HUES64 (cell line): ENCODE measurements around the gene NEMP2.
"Not testable (repeated sequence)": the region's sequence is repeated elsewhere in the genome, so short reads cannot be mapped to it uniquely, and the experiment has no call there.

Experiments used
- H3K27ac ChIP-seq: 2 replicates; pipeline ENCODE4 v1.7.0; 2013; ENCODE audit warnings: low read depth, low read length, inconsistent platforms
- H3K27me3 ChIP-seq: 2 replicates; pipeline ENCODE4 v1.6.1; 2013; ENCODE audit warnings: mild to moderate bottlenecking, low read length; ENCODE audit not compliant: insufficient read depth
- H3K36me3 ChIP-seq: 2 replicates; pipeline ENCODE4 v1.6.1; 2013; ENCODE audit warnings: mild to moderate bottlenecking, low read length; ENCODE audit not compliant: insufficient read depth
- H3K4me1 ChIP-seq: 2 replicates; pipeline ENCODE4 v1.6.1; 2013; ENCODE audit warnings: mild to moderate bottlenecking, low read length, moderate library complexity; ENCODE audit not compliant: insufficient read depth
- H3K4me3 ChIP-seq: 2 replicates; pipeline ENCODE4 v1.5.1; 2013; ENCODE audit warnings: mild to moderate bottlenecking, low read length, moderate library complexity
- H3K9ac ChIP-seq: 2 replicates; pipeline ENCODE4 v1.6.1; 2013; ENCODE audit warnings: mild to moderate bottlenecking, low read depth, low read length
- H3K9me3 ChIP-seq: 2 replicates; pipeline ENCODE4 v1.6.1; 2013; ENCODE audit warnings: low read depth, low read length; ENCODE audit not compliant: insufficient read depth
- WGBS: fragments of 150-250, 120-280 bp; methylation state at CpG from one replicate; pipeline ENCODE4 v1.1.7; 2013; ENCODE audit warnings: missing lambda C conversion rate; 5-methylcytosine and 5-hydroxymethylcytosine counted together

The NEMP2 gene

DNA sequence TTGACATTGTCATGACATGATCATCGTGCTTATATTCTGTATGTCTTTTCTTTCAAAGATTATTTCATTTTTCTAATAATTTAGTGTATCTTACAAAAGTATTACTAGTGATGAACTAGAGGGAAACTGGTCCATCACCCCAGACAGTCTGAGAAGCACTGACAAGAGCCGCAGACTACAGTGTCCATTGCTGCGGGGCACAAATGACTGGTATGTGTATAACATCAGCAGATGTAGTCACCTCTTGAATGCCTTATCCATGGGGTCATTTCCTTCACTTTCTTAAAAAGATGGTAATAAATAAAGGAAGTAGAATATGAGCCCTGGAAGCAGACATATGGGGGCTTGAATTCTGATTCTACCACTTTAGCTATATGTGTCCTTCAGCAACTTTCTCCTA lies 29.6 kb downstream of the NEMP2 start:
- H3K4me3 ChIP-seq: no peak overlapping the region
- H3K9me3 ChIP-seq: no peaks in the 10 kb centered on the region
- WGBS: 98% methylated on average over 2 of the region's 3 CpGs
- H3K27ac ChIP-seq: no peak overlapping the region
- 0 out of 2 replicates have a peak, but pooled peaks cover 2% of the 10 kb centered on the region for H3K36me3 ChIP-seq
- no peak overlapping the region for H3K9ac ChIP-seq
- H3K4me1 ChIP-seq: no peaks in the 10 kb centered on the region
- no peaks in the 10 kb centered on the region for H3K27me3 ChIP-seq

DNA sequence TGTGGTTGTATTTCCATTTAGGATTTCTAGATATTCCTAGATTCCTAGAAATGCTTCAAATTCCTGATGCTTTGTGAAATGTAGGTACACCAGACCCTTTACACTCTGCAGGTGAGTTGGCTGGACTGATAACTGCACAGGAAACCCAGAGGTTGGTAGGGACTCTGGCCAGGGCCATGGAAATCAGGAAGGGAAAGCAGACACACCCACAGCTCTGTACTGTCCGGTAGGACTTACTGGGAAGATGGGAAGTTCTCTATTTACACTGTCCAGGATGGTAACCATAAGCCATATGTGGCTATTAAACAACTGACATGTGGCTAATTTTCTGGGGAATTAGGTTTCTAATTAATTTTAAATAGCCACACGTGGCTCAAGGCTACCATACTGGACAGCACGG lies 31.4 kb downstream of the NEMP2 start:
- 89% methylated on average over 3 of the region's 3 CpGs for WGBS
- Histone ChIP-seq H3K27ac (no peak overlapping the region), H3K27me3 (no peaks in the 10 kb centered on the region), H3K36me3 (no peaks in the 10 kb centered on the region), H3K4me1 (no peaks in the 10 kb centered on the region), H3K4me3 (no peak overlapping the region), H3K9me3 (no peaks in the 10 kb centered on the region), H3K9ac (no peak overlapping the region)

DNA sequence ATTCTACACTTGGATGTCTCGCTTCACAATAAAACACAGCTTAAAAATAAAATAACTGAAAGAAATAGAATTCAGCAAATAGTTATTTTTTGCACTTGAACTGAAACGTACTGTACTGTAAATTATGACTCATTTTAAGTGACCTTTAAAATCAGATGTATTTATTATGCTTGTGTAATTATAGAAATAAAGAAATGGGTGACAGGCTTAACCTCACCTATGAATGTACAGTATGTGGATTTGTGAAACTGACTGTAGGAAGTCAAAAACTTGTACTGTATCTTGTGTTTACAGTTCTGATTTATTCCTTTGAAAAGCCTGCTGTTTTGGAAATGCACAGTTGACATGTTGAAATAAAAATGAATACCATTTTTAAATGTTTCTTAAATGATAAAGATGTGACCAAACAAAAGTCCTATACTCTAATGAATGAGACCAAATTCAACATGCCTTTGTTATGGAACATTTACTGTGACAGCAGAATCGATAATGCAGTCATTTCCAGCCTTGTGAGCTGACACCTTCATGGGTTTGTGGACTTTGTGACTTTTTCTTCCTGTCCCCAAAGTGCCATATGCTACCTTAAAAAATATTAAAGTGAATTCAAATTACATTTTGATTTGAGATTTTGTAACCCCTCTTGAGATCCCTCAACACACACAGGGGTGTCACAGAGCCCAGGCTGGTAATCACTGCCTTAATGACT lies 32.7 kb downstream of the NEMP2 start:
- 90% methylated on average over 2 of the region's 3 CpGs for WGBS
- Histone ChIP-seq H3K36me3 (no peaks in the 10 kb centered on the region), H3K27ac (no peak overlapping the region), H3K4me1 (no peaks in the 10 kb centered on the region), H3K27me3 (no peaks in the 10 kb centered on the region), H3K9ac (no peak overlapping the region), H3K9me3 (no peaks in the 10 kb centered on the region), H3K4me3 (no peak overlapping the region)

DNA sequence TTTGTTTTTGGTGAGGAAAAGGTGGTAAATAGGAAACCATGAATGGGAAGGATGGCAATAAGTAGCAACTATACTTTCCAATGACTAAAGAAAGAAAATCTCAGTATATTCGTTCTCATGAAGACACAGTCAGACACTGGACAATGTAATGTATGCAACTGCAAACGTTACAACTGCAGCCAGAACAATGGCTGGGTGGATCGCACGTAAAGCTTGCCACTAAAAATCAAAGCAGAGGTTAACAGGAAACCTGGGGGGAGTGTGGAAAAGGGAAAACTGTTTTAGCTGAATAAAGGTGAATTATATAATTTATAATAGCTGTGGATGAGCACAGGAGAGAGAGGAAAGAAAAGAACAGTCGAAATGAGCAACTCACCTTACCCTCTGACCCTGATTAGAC lies 33.3 kb downstream of the NEMP2 start:
- WGBS: 91% methylated on average over 4 of the region's 5 CpGs
- no peak overlapping the region for H3K9ac ChIP-seq
- no peaks in the 10 kb centered on the region for H3K36me3 ChIP-seq

DNA sequence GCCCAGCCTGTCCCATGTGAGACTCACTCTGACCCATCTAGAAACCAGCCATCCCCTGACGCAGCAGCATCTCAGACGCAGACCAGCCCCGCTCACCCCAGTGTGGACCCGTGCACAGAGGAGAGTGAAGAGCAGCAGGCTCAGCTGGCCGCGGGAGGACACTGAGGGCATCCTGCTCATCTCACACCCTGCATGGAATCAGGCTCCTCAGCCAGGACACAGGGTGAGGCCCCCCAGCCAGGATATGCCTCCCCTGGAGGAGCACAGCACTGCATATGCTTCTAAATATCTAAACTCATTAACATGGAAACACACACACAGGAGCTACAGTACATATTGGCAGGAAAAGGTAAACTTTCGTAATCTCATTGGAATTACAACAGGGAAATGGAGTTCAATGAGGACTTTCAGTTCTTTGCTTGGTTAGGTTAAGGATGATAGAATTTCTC lies 34.4 kb downstream of the NEMP2 start:
- Histone ChIP-seq H3K27me3 (no peaks in the 10 kb centered on the region), H3K36me3 (no peaks in the 10 kb centered on the region), H3K4me1 (no peaks in the 10 kb centered on the region), H3K9me3 (no peaks in the 10 kb centered on the region), H3K4me3 (no peak overlapping the region), H3K27ac (no peak overlapping the region), H3K9ac (no peak overlapping the region)
- 87% methylated on average over 7 of the region's 7 CpGs for WGBS

More for the DNA sequence above, 33.3 kb downstream of the NEMP2 start:
- no peaks in the 10 kb centered on the region for H3K4me1 ChIP-seq
- H3K9me3 ChIP-seq: no peaks in the 10 kb centered on the region
- H3K27me3 ChIP-seq: no peaks in the 10 kb centered on the region
- no peak overlapping the region for H3K27ac ChIP-seq
- no peak overlapping the region for H3K4me3 ChIP-seq

DNA sequence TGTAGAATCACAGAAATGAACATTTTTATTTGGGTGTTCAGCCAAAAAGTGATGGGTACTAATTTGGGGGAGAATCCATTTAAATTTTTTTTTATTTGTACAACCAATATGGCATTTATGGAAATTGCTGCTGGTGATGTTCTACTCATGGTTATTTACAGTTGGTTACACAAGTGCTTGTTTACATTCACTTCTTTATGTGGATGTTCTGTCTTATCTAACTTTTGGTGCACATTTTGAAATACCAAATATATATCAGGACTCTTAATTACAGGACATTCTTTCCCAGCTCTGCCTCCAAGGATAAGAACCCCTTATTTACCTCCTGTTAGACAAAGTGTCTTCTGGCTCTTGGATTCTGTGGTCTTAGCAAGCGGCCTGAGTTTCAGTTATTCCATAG lies 35.2 kb downstream of the NEMP2 start:
- H3K4me1 ChIP-seq: no peaks in the 10 kb centered on the region
- 88% methylated on average over 1 of the region's 1 CpG for WGBS
- H3K27me3 ChIP-seq: no peaks in the 10 kb centered on the region
- no peak overlapping the region for H3K27ac ChIP-seq
- H3K9me3 ChIP-seq: no peaks in the 10 kb centered on the region
- H3K4me3 ChIP-seq: no peak overlapping the region
- H3K9ac ChIP-seq: no peak overlapping the region
- no peaks in the 10 kb centered on the region for H3K36me3 ChIP-seq

DNA sequence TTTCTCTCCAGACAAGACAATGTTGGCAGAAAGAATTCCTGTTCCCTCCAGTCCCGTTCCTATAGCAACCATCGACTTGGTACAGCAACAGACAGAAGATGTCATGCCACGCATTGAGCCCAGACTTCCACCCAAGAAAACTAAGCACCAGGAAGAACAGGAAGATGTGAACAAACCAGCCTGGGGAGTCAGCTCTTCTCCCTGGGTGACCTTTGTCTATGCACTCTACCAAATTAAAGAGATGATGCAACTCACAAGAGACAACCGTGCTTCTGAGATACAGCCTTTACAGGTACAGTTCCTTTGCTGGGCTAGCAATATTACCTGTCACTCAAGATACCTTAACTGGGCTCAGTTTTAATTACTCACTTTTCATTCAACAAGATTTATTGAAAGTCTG lies 37.1 kb downstream of the NEMP2 start:
- no peaks in the 10 kb centered on the region for H3K27me3 ChIP-seq
- H3K4me3 ChIP-seq: no peak overlapping the region
- H3K27ac ChIP-seq: no peak overlapping the region
- no peak overlapping the region for H3K9ac ChIP-seq
- WGBS: 92% methylated on average over 4 of the region's 4 CpGs
- H3K9me3 ChIP-seq: no peaks in the 10 kb centered on the region
- H3K4me1 ChIP-seq: no peaks in the 10 kb centered on the region
- no peaks in the 10 kb centered on the region for H3K36me3 ChIP-seq

DNA sequence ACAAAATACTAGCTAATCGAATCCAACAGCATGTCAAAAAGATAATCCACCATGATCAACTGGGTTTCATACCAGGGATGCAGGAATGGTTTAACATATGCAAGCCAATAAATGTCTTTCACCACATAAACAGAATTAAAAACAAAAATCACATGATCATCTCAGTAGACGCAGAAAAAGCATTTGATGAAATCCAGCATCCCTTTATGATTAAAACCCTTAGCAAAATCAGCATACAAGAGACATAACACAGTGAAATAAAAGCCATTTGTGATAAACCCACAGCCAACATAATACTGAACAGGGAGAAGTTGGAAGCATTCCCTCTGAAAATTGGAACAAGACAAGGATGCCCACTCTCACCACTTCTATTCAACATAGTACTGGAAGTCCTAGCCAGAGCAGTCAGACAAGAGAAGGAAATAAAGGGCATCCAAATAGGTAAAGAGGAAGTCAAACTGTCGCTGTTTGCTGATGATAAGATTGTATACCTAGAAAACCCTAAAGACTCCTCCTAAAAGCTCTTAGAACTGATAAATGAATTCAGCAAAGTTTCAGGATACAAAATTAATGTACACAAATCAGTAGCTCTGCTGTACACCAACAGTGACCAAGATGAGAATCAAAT lies 39.8 kb downstream of the NEMP2 start:
- WGBS: 93% methylated on average over 2 of the region's 3 CpGs
- not testable (repeated sequence) for H3K9me3 ChIP-seq, H3K36me3 ChIP-seq, H3K4me3 ChIP-seq, H3K4me1 ChIP-seq, H3K9ac ChIP-seq, H3K27me3 ChIP-seq, H3K27ac ChIP-seq

DNA sequence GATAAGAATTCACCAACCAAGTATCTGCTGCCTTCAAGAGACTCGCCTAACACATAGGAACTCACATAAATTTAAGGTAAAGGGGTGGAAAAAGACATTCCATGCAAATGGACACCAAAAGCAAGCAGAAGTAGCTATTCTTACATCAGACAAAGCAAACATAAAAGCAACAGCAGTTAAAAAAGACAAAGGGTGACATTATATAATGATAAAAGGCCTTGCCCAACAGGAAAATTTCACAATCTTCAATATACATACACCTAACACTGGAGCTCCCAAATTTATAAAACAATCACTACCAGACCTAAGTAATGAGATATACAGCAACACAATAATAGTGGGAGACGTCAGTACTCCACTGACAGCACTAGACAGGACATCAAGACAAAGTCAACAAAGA lies 41.4 kb downstream of the NEMP2 start:
- peaks cover 13% of the 10 kb centered on the region; the same call in 1 of the 2 replicates for H3K4me1 ChIP-seq
- no peaks in the 10 kb centered on the region for H3K27me3 ChIP-seq
- H3K9me3 ChIP-seq: no peaks in the 10 kb centered on the region
- H3K4me3 ChIP-seq: no peak overlapping the region
- H3K9ac ChIP-seq: no peak overlapping the region
- no peak overlapping the region for H3K27ac ChIP-seq
- WGBS: 63% methylated on average over 2 of the region's 2 CpGs
- H3K36me3 ChIP-seq: no peaks in the 10 kb centered on the region

DNA sequence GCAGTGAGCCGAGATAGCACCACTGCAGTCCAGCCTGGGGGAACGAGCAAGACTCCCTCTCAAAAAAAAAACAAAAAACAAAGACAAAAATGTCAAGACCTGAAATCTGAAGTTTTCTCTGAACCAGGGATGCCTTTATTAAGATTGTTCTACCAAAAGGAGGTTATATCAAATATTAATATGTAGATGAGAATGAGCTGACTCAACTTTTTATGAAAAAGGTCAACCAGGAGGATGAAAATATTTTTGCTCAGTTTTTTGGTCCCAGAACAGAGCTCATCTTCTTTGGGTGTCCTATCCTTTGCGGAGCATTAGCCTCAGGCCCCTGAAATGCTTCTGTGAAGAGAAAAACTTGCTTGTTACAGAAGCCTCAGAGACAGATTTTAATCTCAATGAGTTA lies 44.0 kb downstream of the NEMP2 start:
- WGBS: 96% methylated on average over 3 of the region's 3 CpGs
- Histone ChIP-seq H3K27ac (no peak overlapping the region), H3K36me3 (no peaks in the 10 kb centered on the region), H3K27me3 (no peaks in the 10 kb centered on the region), H3K9ac (no peak overlapping the region), H3K4me1 (peaks cover 13% of the 10 kb centered on the region; the same call in 1 of the 2 replicates), H3K4me3 (no peak overlapping the region), H3K9me3 (no peaks in the 10 kb centered on the region)

DNA sequence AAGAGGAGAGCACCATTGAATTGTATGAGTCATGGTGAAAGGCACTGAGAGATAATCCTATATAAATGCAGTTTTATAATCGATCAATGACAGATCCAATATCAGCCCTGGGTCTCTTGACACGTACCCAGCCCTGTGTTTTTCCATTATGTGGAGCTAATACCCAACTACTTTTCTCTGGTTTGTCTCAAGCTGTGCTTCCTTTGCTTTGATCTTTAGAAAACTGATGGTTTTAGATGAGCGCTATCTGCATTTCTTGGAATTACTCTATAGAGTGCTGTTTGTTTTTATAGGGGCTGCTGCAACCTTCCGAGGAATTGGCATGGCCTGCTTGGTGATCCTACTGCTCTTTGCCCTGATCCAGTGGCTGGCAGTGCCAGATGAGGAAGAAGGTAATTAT lies 45.0 kb downstream of the NEMP2 start:
- Histone ChIP-seq H3K4me1 (peaks cover 13% of the 10 kb centered on the region; the same call in 1 of the 2 replicates), H3K27me3 (no peaks in the 10 kb centered on the region), H3K27ac (no peak overlapping the region), H3K4me3 (no peak overlapping the region), H3K9ac (no peak overlapping the region), H3K9me3 (no peaks in the 10 kb centered on the region), H3K36me3 (no peaks in the 10 kb centered on the region)
- WGBS: 74% methylated on average over 4 of the region's 4 CpGs
